Peyer's patch (tissue), 4 donors: ENCODE results near the gene PITX2. TPM values are rescaled to one million over a fixed set of nuclear protein-coding genes. Genes with fewer than 3 reads are reported as not detected.
A peak's percentile ranks its signal among the peaks of the same experiment; 100 is the strongest.

Source experiments
- DNase-seq, 3 donors: peaks; one replicate each; pipeline ENCODE4 v3.0.0-alpha.2; 2017 to 2019
- H3K27ac ChIP-seq, 4 donors: fragments of 200-600 bp; sonication (generic); one replicate each; pipeline ENCODE4 v1.5.1; 2016 to 2019
- H3K27me3 ChIP-seq, 2 donors: fragments of 200-600 bp; sonication (generic); one replicate each; pipeline ENCODE4 v1.5.1; 2019
- H3K36me3 ChIP-seq, 3 donors: fragments of 200-600 bp; sonication (generic); one replicate each; pipeline ENCODE4 v1.5.1; 2016 to 2019
- H3K4me1 ChIP-seq, 4 donors: fragments of 200-600 bp; sonication (generic); one replicate each; pipeline ENCODE4 v1.5.1; 2016 to 2019
- H3K4me3 ChIP-seq, 4 donors: fragments of 200-600 bp; sonication (generic); 1 replicate in 3 of 4; 2 replicates in 1 of 4; pipeline ENCODE4 v1.5.1; 2016 to 2019; ENCODE audit warnings: mild to moderate bottlenecking in 1 of 4
- H3K9me3 ChIP-seq, 4 donors: fragments of 200-600 bp; sonication (generic); one replicate each; pipeline ENCODE4 v1.5.1; 2016 to 2019; ENCODE audit warnings: mild to moderate bottlenecking in 1 of 4
- POLR2A ChIP-seq, 2 donors: fragments of 450-650 bp; IDR thresholded peaks; one replicate each; pipeline ENCODE4 v1.5.1; 2017; ENCODE audit warnings: antibody characterized with exemption in 2 of 2, mild to moderate bottlenecking in 2 of 2, moderate library complexity in 2 of 2
- total RNA-seq, 4 donors: library from RNA; depleted of rRNA; stranded (reverse); fragments of >200 nt; gene quantifications; one replicate each; pipeline ENCODE4 v1.1.0, GENCODE V29; 2016
- TF ChIP-seq, protein P1 (sequence below), 6 experiments: fragments of 450-650 bp in 4 of 6; fragments of 200-600 bp in 2 of 6; sonication (generic) in 1 of 6; IDR thresholded peaks; one replicate each; pipeline ENCODE4 v1.5.1; 2017 to 2019; ENCODE audit warnings: antibody characterized with exemption in 6 of 6, mild to moderate bottlenecking in 3 of 6, moderate library complexity in 1 of 6

Gene PITX2
- total RNA-seq, 4 donors from 2014 or later, result 6.6 to 31.8 (median 24.6) TPM

- peaks cover 0 to 24% (median 4%) of the 10 kb centered on the region in 4 donors for H3K4me1 ChIP-seq
- no peaks in the 10 kb centered on the region for H3K36me3 ChIP-seq
- no peak for DNase-seq
- TF ChIP-seq POLR2A (IDR thresholded peaks at IDR 0.05), result no peak
- TF ChIP-seq, protein P1, sequence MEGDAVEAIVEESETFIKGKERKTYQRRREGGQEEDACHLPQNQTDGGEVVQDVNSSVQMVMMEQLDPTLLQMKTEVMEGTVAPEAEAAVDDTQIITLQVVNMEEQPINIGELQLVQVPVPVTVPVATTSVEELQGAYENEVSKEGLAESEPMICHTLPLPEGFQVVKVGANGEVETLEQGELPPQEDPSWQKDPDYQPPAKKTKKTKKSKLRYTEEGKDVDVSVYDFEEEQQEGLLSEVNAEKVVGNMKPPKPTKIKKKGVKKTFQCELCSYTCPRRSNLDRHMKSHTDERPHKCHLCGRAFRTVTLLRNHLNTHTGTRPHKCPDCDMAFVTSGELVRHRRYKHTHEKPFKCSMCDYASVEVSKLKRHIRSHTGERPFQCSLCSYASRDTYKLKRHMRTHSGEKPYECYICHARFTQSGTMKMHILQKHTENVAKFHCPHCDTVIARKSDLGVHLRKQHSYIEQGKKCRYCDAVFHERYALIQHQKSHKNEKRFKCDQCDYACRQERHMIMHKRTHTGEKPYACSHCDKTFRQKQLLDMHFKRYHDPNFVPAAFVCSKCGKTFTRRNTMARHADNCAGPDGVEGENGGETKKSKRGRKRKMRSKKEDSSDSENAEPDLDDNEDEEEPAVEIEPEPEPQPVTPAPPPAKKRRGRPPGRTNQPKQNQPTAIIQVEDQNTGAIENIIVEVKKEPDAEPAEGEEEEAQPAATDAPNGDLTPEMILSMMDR (IDR thresholded peaks at IDR 0.05), result no peak
- H3K27me3 ChIP-seq, result peaks cover 0 to 45% of the 10 kb centered on the region in 2 donors
- no peak overlapping the region for H3K27ac ChIP-seq
- H3K4me3 ChIP-seq, result no peak overlapping the region
- H3K9me3 ChIP-seq, result peaks cover 0 to 3% (median 0%) of the 10 kb centered on the region in 4 donors
These were observed 2.1 kb upstream of the PITX2 start for GRCh38 chr4:110624904-110625494.

DNA sequence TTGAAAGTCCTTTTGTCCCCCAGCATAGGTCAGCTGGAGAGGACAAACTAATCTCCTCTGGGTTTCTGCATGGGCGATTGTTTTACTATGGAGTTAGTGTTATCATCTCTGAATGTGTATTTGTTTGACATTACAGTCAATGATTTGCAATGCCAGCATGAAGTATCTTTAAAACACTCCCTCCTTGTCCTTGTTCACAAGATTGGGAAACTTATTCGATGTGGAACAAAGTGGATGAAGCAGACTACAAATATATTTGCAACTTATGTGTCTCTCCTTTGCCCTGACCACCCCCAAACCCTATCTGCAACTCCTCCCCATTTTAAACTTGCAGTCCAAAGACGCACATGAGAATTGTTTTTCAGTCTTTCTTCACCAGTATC lies 1.5 kb upstream of the PITX2 start:
- Histone ChIP-seq H3K9me3 (peaks cover 0 to 3% (median 0%) of the 10 kb centered on the region in 4 donors), H3K36me3 (no peaks in the 10 kb centered on the region), H3K4me1 (peaks cover 0 to 24% (median 4%) of the 10 kb centered on the region in 4 donors), H3K27me3 (peaks cover 3 to 42% of the 10 kb centered on the region in 2 donors), H3K4me3 (no peak overlapping the region), H3K27ac (no peak overlapping the region)
- TF ChIP-seq POLR2A (IDR thresholded peaks at IDR 0.05), result no peak
- TF ChIP-seq, protein P1 (IDR thresholded peaks at IDR 0.05), result no peak
- DNase-seq, result no peak

DNA sequence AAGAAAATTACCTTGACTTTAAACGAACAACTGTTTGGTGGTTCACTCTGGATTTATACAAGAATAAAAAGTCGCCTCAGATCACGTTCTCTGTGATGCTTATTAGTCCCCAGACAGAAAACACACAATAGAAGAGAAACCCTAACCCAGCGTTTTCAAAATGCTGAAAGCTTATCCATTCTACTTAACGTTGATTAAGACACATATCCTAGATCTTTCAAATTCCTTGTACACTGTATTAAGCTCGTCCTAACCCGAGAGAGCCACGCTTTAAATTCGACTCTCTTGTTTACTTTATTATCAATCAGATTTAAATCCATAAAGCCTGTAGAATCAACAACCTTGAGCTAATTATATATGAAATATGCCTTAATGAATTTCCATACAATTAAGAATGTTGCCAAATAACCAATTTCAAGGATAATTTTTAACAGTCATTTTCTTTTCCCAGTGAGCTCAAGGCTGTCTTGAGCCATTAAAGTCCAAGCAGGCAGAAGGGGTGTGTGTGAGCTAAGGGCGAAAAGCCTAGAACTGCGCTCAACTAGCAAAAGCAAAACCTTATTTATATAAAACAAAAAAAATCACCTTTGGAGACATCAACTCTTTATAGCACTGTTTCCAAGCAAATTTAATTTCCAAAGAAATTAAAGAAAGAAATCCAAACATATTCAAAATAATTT lies 981 bp upstream of the PITX2 start:
- Histone ChIP-seq H3K9me3 (peaks cover 0 to 3% (median 0%) of the 10 kb centered on the region in 4 donors), H3K36me3 (no peaks in the 10 kb centered on the region), H3K4me3 (no peak overlapping the region), H3K27me3 (peaks cover 3 to 39% of the 10 kb centered on the region in 2 donors), H3K27ac (no peak overlapping the region), H3K4me1 (peaks cover 0 to 24% (median 4%) of the 10 kb centered on the region in 4 donors)
- TF ChIP-seq, protein P1 (IDR thresholded peaks at IDR 0.05), result no peak
- TF ChIP-seq POLR2A (IDR thresholded peaks at IDR 0.05), result no peak
- DNase-seq, result no peak

DNA sequence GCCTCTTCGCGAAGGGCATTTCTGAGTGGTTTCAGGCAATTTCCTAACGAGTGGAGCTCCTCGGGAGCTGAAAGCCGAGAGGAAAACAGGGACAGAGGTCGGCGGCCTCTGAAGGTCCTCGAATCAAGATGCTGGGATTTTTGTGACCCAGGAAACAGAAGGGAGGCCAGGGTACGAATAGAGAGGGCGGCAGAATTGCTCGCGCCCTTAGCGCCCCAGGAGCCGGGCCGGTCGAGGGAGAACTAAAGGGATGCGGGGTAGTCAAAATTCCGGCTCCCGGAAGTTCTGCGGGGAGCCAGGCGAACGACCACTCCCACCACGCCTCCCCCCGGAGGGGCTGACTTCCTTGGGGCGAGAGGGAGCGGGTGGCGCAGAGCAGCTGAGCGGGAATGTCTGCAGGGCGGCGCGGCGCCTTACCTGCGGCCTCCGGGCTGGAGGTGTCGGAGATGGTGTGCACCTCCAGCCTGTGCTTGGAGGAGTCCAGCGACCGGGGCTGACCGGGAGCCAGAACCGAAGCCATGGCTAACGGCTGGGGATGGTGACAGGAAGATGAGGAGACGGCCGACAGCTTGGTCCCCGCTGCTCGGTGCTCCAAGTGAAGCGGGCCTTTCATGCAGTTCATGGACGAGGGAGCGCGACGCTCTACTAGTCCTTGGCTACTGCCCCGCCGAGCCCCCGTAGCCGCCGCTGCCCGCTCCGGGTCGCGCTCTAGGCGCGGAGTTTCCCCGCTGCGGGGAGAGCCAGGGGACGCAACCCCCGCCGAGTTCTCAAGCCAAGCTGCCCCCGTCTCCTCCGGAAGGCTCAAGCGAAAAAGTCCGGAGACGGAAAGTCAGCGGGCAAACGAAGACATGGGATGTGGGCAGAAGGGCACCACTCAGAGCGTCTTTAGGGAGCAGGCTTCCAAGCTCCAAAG lies 782 bp downstream of the PITX2 start:
- no peaks in the 10 kb centered on the region for H3K36me3 ChIP-seq
- peak overlapping the region in 3 of 4 donors; percentile 26 to 90 (median 82) for H3K27ac ChIP-seq
- TF ChIP-seq, protein P1 (IDR thresholded peaks at IDR 0.05), result no peak
- no peak for TF ChIP-seq POLR2A (IDR thresholded peaks at IDR 0.05)
- H3K9me3 ChIP-seq, result peaks cover 0 to 8% (median 0%) of the 10 kb centered on the region in 4 donors
- DNase-seq, result peak in 1 of 3 donors; percentile 68
- H3K27me3 ChIP-seq, result peaks cover 3 to 34% of the 10 kb centered on the region in 2 donors
- H3K4me3 ChIP-seq, result peak overlapping the region; percentile 22 to 74 (median 42)
- H3K4me1 ChIP-seq, result peaks cover 0 to 24% (median 4%) of the 10 kb centered on the region in 4 donors

- TF ChIP-seq, protein P1 (IDR thresholded peaks at IDR 0.05), result no peak
- peak; percentile 48 to 52 for TF ChIP-seq POLR2A (IDR thresholded peaks at IDR 0.05)
- H3K9me3 ChIP-seq, result peaks cover 0 to 8% (median 0%) of the 10 kb centered on the region in 4 donors
- peaks cover 0 to 24% (median 4%) of the 10 kb centered on the region in 4 donors for H3K4me1 ChIP-seq
- peaks cover 3 to 34% of the 10 kb centered on the region in 2 donors for H3K27me3 ChIP-seq
- H3K27ac ChIP-seq, result peak overlapping the region in 2 of 4 donors; percentile 82 to 90
- DNase-seq, result peak in 2 of 3 donors; percentile 70 to 81
- H3K36me3 ChIP-seq, result no peaks in the 10 kb centered on the region
- H3K4me3 ChIP-seq, result peak overlapping the region in 3 of 4 donors; percentile 28 to 74 (median 57)
These were observed 1.5 kb downstream of the PITX2 start for GRCh38 chr4:110621328-110621812.
